ENCODE measurements around the gene C1QTNF2. TPM values are rescaled to one million over a fixed set of nuclear protein-coding genes. Genes with fewer than 3 reads are reported as not detected.
A peak's percentile ranks its signal among the peaks of the same experiment; 100 is the strongest.

Gene C1QTNF2
- total and polyA plus RNA-seq, 8 donors = 0.09 to 0.41 (median 0.24) TPM; not detected in 2

DNA sequence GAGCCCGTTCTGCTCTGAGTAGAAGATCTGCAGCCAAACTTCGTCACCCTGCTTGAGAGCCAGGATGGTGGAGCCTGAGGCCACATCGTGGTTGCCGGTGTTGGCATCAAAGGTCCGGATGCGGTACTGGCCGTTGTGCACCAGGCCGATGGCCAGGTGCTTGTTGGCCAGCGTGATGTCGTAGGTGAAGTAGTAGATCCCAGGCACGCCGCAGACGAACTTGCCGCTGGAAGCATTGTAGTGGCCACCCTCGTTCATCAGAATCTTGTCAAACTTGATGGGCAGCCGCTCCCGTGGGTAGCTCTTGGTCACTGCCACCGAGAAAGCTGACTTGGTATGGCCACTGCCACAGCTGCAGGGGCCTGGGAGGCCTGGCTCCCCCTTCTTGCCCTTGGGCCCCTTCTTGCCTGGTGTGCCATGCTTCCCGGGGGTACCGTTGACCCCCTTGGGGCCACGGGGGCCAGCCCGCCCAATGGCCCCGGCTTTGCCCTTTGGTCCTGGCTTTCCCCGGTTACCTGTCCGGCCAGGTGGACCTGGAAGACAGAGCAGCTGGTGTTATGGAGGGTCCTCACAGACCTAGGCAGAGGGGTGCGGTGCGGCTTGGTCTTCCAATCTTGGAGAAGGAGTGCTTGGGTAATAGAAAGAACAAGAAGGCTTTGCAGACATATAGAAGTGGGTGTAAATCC lies 21.0 kb downstream of the C1QTNF2 start:
- Histone ChIP-seq H3K36me3 (no peaks in the 10 kb centered on the region), H3K4me1 (no peaks in the 10 kb centered on the region), H3K27me3 (no peaks in the 10 kb centered on the region), H3K27ac (no peak overlapping the region), H3K4me3 (no peak overlapping the region), H3K9me3 (no peaks in the 10 kb centered on the region)
- intact Hi-C loops (cut with DNase I) = loop anchor here in 2 of 3 donors (5.0 to 10.0 kb wide), 3 partner anchors 152 to 332 kb away; no protein-coding TSS in a partner anchor
- TF ChIP-seq, protein P1, sequence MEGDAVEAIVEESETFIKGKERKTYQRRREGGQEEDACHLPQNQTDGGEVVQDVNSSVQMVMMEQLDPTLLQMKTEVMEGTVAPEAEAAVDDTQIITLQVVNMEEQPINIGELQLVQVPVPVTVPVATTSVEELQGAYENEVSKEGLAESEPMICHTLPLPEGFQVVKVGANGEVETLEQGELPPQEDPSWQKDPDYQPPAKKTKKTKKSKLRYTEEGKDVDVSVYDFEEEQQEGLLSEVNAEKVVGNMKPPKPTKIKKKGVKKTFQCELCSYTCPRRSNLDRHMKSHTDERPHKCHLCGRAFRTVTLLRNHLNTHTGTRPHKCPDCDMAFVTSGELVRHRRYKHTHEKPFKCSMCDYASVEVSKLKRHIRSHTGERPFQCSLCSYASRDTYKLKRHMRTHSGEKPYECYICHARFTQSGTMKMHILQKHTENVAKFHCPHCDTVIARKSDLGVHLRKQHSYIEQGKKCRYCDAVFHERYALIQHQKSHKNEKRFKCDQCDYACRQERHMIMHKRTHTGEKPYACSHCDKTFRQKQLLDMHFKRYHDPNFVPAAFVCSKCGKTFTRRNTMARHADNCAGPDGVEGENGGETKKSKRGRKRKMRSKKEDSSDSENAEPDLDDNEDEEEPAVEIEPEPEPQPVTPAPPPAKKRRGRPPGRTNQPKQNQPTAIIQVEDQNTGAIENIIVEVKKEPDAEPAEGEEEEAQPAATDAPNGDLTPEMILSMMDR (IDR thresholded peaks at IDR 0.05) = no peak
- ATAC-seq = no peak
- peak in 1 of 6 donors; percentile 47 for DNase-seq
- WGBS, 2 donors = 84 to 93% methylated on average over 27 of the region's 27 CpGs
- FAIRE-seq = no peak

DNA sequence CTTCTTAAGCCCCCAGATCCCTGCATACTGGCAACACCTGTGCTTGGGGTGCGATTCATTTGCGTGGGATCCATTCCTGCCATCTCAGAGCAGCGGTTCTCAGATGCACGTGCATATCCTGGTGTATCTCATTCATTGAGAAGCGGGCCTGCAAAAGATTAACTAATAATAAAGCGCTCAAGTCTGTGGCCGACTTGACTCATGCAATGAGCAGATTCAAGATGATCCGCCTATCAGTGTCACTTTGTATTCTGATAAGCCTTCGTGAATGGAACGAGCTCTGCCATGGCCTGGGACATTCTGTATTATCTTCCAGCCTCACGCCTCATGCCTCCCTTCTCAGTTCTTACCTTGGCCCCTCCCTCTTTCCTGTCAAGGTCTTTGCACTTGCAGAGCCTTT lies 22.3 kb downstream of the C1QTNF2 start:
- Histone ChIP-seq H3K27me3 (no peaks in the 10 kb centered on the region), H3K9me3 (no peaks in the 10 kb centered on the region), H3K36me3 (no peaks in the 10 kb centered on the region), H3K4me1 (no peaks in the 10 kb centered on the region), H3K4me3 (no peak overlapping the region), H3K27ac (no peak overlapping the region)
- WGBS, 2 donors = 61 to 68% methylated on average over 11 of the region's 11 CpGs
- no peak for FAIRE-seq
- intact Hi-C loops (cut with DNase I) = loop anchor here in 2 of 3 donors (5.0 to 10.0 kb wide), 3 partner anchors 151 to 331 kb away; no protein-coding TSS in a partner anchor
- no peak for DNase-seq
- TF ChIP-seq, protein P1 (IDR thresholded peaks at IDR 0.05) = no peak
- ATAC-seq = no peak

DNA sequence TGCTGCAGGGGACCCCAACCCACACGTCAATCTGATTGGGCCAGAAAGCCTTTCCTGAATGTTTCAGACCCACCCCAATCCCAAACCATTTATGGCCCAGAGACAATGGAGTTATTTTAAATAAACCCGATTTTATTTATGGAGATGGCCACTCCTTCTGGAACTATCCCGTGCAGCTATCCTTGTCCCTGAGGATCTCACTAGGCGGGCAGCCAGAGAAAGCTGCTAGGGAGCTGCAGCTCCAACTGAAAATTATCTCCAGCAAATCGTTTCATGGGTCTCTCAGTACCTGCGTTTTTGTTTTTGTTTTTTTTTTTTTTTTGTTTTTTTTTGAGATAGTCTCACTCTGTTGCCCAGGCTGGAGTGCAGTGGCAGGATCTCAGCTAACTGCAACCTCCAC lies 23.0 kb downstream of the C1QTNF2 start:
- TF ChIP-seq, protein P1 (IDR thresholded peaks at IDR 0.05) = no peak

DNA sequence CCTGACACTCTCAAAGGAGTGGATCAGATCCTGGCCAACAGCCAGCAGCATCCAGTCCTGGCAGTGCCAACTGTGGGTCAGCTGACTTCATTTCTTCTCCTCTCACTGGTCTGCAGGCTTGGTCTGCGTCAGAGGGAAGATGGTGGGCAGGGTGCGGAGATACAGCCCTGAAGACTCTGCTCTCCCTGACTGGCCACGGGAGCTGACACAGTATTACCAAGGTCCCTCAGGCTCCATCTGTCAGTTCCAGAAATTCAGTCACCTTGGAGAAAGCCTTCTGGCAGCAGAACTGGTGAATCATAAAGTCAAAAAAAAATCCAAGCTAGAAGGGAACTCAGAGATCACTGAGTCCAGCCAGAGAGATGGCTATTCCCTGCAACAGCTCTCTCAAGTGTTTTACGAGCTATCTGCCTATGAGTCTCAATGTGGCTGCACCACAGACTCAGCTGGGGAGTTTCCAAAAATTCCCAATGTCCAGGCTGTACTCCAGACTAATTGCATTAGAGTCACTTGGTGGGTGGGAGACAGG lies 27.9 kb downstream of the C1QTNF2 start:
- 67 to 68% methylated on average over 4 of the region's 4 CpGs for WGBS, 2 donors
- H3K36me3 ChIP-seq = no peaks in the 10 kb centered on the region
- no peak for ATAC-seq
- FAIRE-seq = no peak
- H3K4me3 ChIP-seq = no peak overlapping the region
- no peaks in the 10 kb centered on the region for H3K27me3 ChIP-seq
- DNase-seq = no peak
- H3K27ac ChIP-seq = no peak overlapping the region
- intact Hi-C loops (cut with DNase I) = loop anchor here in 1 of 3 donors (10.0 kb wide), 1 partner anchor 318 kb away; no protein-coding TSS in a partner anchor
- H3K4me1 ChIP-seq = peaks cover 0 to 7% (median 0%) of the 10 kb centered on the region in 3 donors
- TF ChIP-seq, protein P1 (IDR thresholded peaks at IDR 0.05) = no peak
- no peaks in the 10 kb centered on the region for H3K9me3 ChIP-seq

More for the DNA sequence above, 23.0 kb downstream of the C1QTNF2 start:
- no peaks in the 10 kb centered on the region for H3K4me1 ChIP-seq
- ATAC-seq = no peak
- H3K27me3 ChIP-seq = no peaks in the 10 kb centered on the region
- H3K36me3 ChIP-seq = no peaks in the 10 kb centered on the region
- no peak for DNase-seq
- no peak for FAIRE-seq
- no peaks in the 10 kb centered on the region for H3K9me3 ChIP-seq
- intact Hi-C loops (cut with DNase I) = loop anchor here in 2 of 3 donors (5.0 to 10.0 kb wide), 3 partner anchors 150 to 330 kb away; no protein-coding TSS in a partner anchor
- no peak overlapping the region for H3K27ac ChIP-seq
- H3K4me3 ChIP-seq = no peak overlapping the region
- WGBS, 2 donors = 46 to 56% methylated on average over 6 of the region's 6 CpGs
